ENCODE data around the gene MAPKBP1. TPM values are rescaled to one million over a fixed set of nuclear protein-coding genes. Genes with fewer than 3 reads are reported as not detected.

Gene MAPKBP1
- total and polyA plus RNA-seq, 2 of the 4 experiments (the other 2 are of a cell fraction) = 12.5 to 15.3 TPM

GRCh38 chr15:41876689-41877088 lies 102.4 kb downstream of the MAPKBP1 start:
- H4K20me1 ChIP-seq (ENCODE audit: insufficient read depth, low read length) = peaks cover 9% of the 10 kb centered on the region; the same call in 1 of the 2 replicates
- H3K4me3 ChIP-seq (ENCODE audit: insufficient read depth, low read depth, low read length) = no peak overlapping the region
- DNase-seq (no peak), ATAC-seq (ENCODE audit: low read depth) (no peak)
- no peaks in the 10 kb centered on the region for H3K9me3 ChIP-seq (ENCODE audit: control insufficient read depth, insufficient read depth, low read length)
- no peaks in the 10 kb centered on the region for H3K4me1 ChIP-seq (ENCODE audit: control insufficient read depth, insufficient read depth, low read length)
- H3K4me2 ChIP-seq (ENCODE audit: low read depth, low read length) = no peak overlapping the region
- H3K14ac ChIP-seq (replicated peaks; ENCODE audit: low read depth, low read length) = no peak overlapping the region
- H3K4ac ChIP-seq (ENCODE audit: low read depth, low read length) = no peak overlapping the region
- H3K9me1 ChIP-seq (ENCODE audit: insufficient read depth, low read length) = no peaks in the 10 kb centered on the region
- ChIA-PET POLR2A (ENCODE audit: unreplicated experiment) (no interaction called here), CTCF (interaction anchor here (1.7 kb wide), 1 partner anchor 14 kb away, joined by 4 read pairs; no protein-coding TSS in a partner anchor)
- H2BK120ac ChIP-seq (ENCODE audit: low read depth, low read length) = no peak overlapping the region
- BruUV-seq (replicated peaks) = no TSS peak
- H4K8ac ChIP-seq (ENCODE audit: low read depth in 2 of 2, low read length in 2 of 2) = no peak overlapping the region
- H3K9ac ChIP-seq (ENCODE audit: low read depth, low read length) = no peak overlapping the region
- no peak overlapping the region for H2AK5ac ChIP-seq (ENCODE audit: low read depth, low read length)
- no peaks in the 10 kb centered on the region for H3K79me1 ChIP-seq (ENCODE audit: low read depth in 1 of 2, low read length in 2 of 2)
- no peak overlapping the region for H2AK9ac ChIP-seq (replicated peaks; ENCODE audit: low read depth, low read length, poor library complexity)
- intact Hi-C loops (cut with micrococcal nuclease) (no loop called here), in situ Hi-C loops (cut with MboI; ENCODE audit: low sequenced_read_pairs) (no loop called here), dilution Hi-C loops (cut with HindIII; ENCODE audit: low sequenced_read_pairs, unreplicated experiment) (no loop called here)
- H2BK20ac ChIP-seq (ENCODE audit: low read depth, low read length) = no peak overlapping the region
- H3K18ac ChIP-seq (ENCODE audit: low read depth, low read length) = no peak overlapping the region
- peaks cover 42% of the 10 kb centered on the region for H3K27me3 ChIP-seq (ENCODE audit: control insufficient read depth, insufficient read depth, low read length)
- no peaks in the 10 kb centered on the region for H3K36me3 ChIP-seq (ENCODE audit: control insufficient read depth, insufficient read depth, low read length)
- H3K56ac ChIP-seq (ENCODE audit: extremely low read depth, insufficient read depth, low read length) = no peak overlapping the region
- no peak overlapping the region for H4K5ac ChIP-seq (ENCODE audit: low read depth, low read length)
- TF ChIP-seq NFE2L2 (IDR thresholded peaks at IDR 0.05; ENCODE audit: low read depth, low read length) (no peak), BHLHE40 (IDR thresholded peaks at IDR 0.05; ENCODE audit: low read depth, low read length) (no peak), POLR2A (IDR thresholded peaks at IDR 0.05; ENCODE audit: low read depth, low read length) (no peak), ELK1 (IDR thresholded peaks at IDR 0.05; ENCODE audit: borderline replicate concordance, low read depth, low read length) (no peak), RFX5 (IDR thresholded peaks at IDR 0.05; ENCODE audit: low read depth, low read length) (no peak), RCOR1 (IDR thresholded peaks at IDR 0.05; ENCODE audit: insufficient replicate concordance, low read length) (no peak), USF2 (IDR thresholded peaks at IDR 0.05; ENCODE audit: low read depth, low read length) (no peak), MAFK (IDR thresholded peaks at IDR 0.05; ENCODE audit: low read depth, low read length) (no peak), CHD1 (IDR thresholded peaks at IDR 0.05; ENCODE audit: low read depth, low read length) (no peak), CTCF (conservative IDR thresholded peaks at IDR 0.05; ENCODE audit: low read depth, low read length) (no peak)
- H2AFZ ChIP-seq (replicated peaks; ENCODE audit: low read length, poor library complexity) = no peak overlapping the region
- no peak overlapping the region for H2BK5ac ChIP-seq (ENCODE audit: low read depth, low read length, poor library complexity, severe bottlenecking)
- no peak overlapping the region for H3K23ac ChIP-seq (ENCODE audit: low read depth, low read length)
- H2BK15ac ChIP-seq (ENCODE audit: low read depth, low read length) = no peak overlapping the region
- no peak overlapping the region for H3K27ac ChIP-seq (ENCODE audit: insufficient read depth, low read length)
- H4K91ac ChIP-seq (ENCODE audit: insufficient read depth, low read depth, low read length) = no peak overlapping the region
- 77% methylated on average over 3 of the region's 12 CpGs; no CpG with 5 or more reads in 1 of the 2 experiments for WGBS, 2 experiments (ENCODE audit: extremely low coverage in 2 of 2, insufficient read length in 1 of 2)
